Stimulated activated CD8-positive, alpha-beta memory T cell treated with anti-CD3 and anti-CD28 coated beads, Interleukin-15, amount 100 ng/mL, for 48 hours (primary cell): ENCODE measurements around the gene MAGEB2.
"Not testable (repeated sequence)": the region's sequence is repeated elsewhere in the genome, so short reads cannot be mapped to it uniquely, and the experiment has no call there.

ENCODE experiments used
- DNase-seq, 2 donors: peaks; one replicate each; pipeline ENCODE4 v3.0.0-alpha.2; 2020; ENCODE audit warnings: low read depth in 2 of 2

The MAGEB2 gene

GRCh38 chrX:30215357-30215843 is at the start of gene MAGEB2:
Gene MAGEB2, plus strand, starts transcription at chrX:30215563. Its CDS starts 3,018 bp downstream, at chrX:30218581.
- DNase-seq: no peak

- DNase-seq: no peak
Measured at GRCh38 chrX:30170900-30171299, 44.5 kb upstream of the MAGEB2 start.

- DNase-seq: no peak
Measured at GRCh38 chrX:30181353-30181752, 34.0 kb upstream of the MAGEB2 start.

GRCh38 chrX:30183554-30183953 is 31.8 kb upstream of the MAGEB2 start:
- DNase-seq: no peak

- no peak for DNase-seq
Measured at GRCh38 chrX:30190426-30190825, 24.9 kb upstream of the MAGEB2 start.

- DNase-seq: not testable (repeated sequence)
Measured at GRCh38 chrX:30193910-30194309, 21.5 kb upstream of the MAGEB2 start.

GRCh38 chrX:30196322-30196721 is 19.0 kb upstream of the MAGEB2 start:
- DNase-seq: no peak

GRCh38 chrX:30212172-30212571 is 3.2 kb upstream of the MAGEB2 start:
- no peak for DNase-seq

- no peak for DNase-seq
Measured at GRCh38 chrX:30217465-30217864, 2.1 kb downstream of the MAGEB2 start.

GRCh38 chrX:30219372-30219771 is 4.0 kb downstream of the MAGEB2 start:
- DNase-seq: no peak

GRCh38 chrX:30220661-30221060 is 5.3 kb downstream of the MAGEB2 start:
- no peak for DNase-seq

- DNase-seq: no peak
Measured at GRCh38 chrX:30224536-30224935, 9.2 kb downstream of the MAGEB2 start.

- no peak for DNase-seq
Measured at GRCh38 chrX:30228526-30228925, 13.2 kb downstream of the MAGEB2 start.

GRCh38 chrX:30230395-30230794 is 15.0 kb downstream of the MAGEB2 start, which contains the start of gene MAGEB3:
Gene MAGEB3, plus strand, starts transcription at chrX:30230657. Its CDS starts 5,268 bp downstream, at chrX:30235925.
- DNase-seq: no peak

GRCh38 chrX:30241724-30242415 is 26.5 kb downstream of the MAGEB2 start, which contains the start of gene MAGEB4:
Gene MAGEB4, plus strand, starts transcription at chrX:30242000. Its CDS starts 136 bp downstream, at chrX:30242136.
- no peak for DNase-seq

- DNase-seq: no peak
Measured at GRCh38 chrX:30246769-30247489, 31.6 kb downstream of the MAGEB2 start, which contains the start of gene MAGEB1. Gene MAGEB1, plus strand, starts transcription at chrX:30247146. Its CDS starts 3,348 bp downstream, at chrX:30250494.

- no peak for DNase-seq
Measured at GRCh38 chrX:30248854-30249253, 33.5 kb downstream of the MAGEB2 start.

GRCh38 chrX:30253257-30253656 is 37.9 kb downstream of the MAGEB2 start:
- no peak for DNase-seq

- DNase-seq: no peak
Measured at GRCh38 chrX:30259927-30260326, 44.6 kb downstream of the MAGEB2 start.

GRCh38 chrX:30261012-30261411 is 45.6 kb downstream of the MAGEB2 start:
- no peak for DNase-seq

GRCh38 chrX:30262763-30263162 is 47.4 kb downstream of the MAGEB2 start:
- no peak for DNase-seq
